ENCODE data around the gene HSF2BP.

DNA sequence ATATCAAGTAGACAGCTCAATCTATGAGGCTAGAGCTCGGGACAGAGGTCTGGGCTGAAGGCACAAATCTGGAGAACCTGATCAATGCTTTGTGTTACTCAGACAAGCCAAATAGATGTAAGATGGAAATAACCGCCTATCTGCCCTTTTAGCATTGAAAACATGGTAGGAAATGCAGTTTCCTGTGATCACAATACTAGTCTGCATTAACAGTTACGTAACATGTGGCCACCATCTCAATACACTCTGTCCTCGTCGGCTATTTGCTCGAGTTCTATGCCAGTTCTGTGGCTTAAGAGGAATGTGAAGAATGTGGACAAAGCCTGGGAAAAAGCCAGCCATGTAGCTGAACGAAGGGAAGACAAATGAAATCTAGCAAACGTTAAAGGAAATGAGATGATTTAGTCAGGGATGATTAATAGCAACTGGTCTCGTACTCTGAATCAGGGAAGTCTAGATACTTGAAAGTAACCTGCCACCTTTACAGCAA is 73.3 kb downstream of the HSF2BP start:
- TF ChIP-seq, protein P1, sequence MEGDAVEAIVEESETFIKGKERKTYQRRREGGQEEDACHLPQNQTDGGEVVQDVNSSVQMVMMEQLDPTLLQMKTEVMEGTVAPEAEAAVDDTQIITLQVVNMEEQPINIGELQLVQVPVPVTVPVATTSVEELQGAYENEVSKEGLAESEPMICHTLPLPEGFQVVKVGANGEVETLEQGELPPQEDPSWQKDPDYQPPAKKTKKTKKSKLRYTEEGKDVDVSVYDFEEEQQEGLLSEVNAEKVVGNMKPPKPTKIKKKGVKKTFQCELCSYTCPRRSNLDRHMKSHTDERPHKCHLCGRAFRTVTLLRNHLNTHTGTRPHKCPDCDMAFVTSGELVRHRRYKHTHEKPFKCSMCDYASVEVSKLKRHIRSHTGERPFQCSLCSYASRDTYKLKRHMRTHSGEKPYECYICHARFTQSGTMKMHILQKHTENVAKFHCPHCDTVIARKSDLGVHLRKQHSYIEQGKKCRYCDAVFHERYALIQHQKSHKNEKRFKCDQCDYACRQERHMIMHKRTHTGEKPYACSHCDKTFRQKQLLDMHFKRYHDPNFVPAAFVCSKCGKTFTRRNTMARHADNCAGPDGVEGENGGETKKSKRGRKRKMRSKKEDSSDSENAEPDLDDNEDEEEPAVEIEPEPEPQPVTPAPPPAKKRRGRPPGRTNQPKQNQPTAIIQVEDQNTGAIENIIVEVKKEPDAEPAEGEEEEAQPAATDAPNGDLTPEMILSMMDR (IDR thresholded peaks at IDR 0.05): no peak
- TF ChIP-seq POLR2A (IDR thresholded peaks at IDR 0.05) (no peak), EP300 (IDR thresholded peaks at IDR 0.05) (peak; percentile 59)
